GM23338 (cell line): ENCODE measurements around the gene NR0B2. TPM values are rescaled to one million over a fixed set of nuclear protein-coding genes. Genes with fewer than 3 reads are reported as not detected.

Source experiments
- ATAC-seq: fragments of 200-7000 bp; cut with Tn5 transposase; 3 replicates; pipeline ENCODE4 v1.9.1; 2020
- DNase-seq: peaks from one replicate; pipeline ENCODE4 v3.0.0-alpha.2; 2015; ENCODE audit warnings: low spot score
- H2AFZ ChIP-seq: fragments of 200-600 bp; sonication (generic); 2 replicates; pipeline ENCODE4 v1.8.0; 2016; ENCODE audit warnings: antibody characterized with exemption, mild to moderate bottlenecking, moderate library complexity
- H3F3A ChIP-seq: fragments of 200-600 bp; sonication (generic); replicated peaks from 2 replicates; pipeline ENCODE4 v1.8.0; 2017; ENCODE audit warnings: antibody characterized with exemption, mixed run types, low read depth
- H3K27ac ChIP-seq: fragments of 200-600 bp; sonication (generic); 2 replicates; pipeline ENCODE4 v1.6.1; 2016; ENCODE audit warnings: low read depth
- H3K27me3 ChIP-seq: fragments of 200-600 bp; sonication (generic); 2 replicates; pipeline ENCODE4 v1.8.0; 2016; ENCODE audit warnings: mild to moderate bottlenecking, mixed run types, moderate library complexity; ENCODE audit not compliant: insufficient read depth
- H3K36me3 ChIP-seq: fragments of 200-600 bp; sonication (generic); 2 replicates; pipeline ENCODE4 v1.8.0; 2016; ENCODE audit warnings: mild to moderate bottlenecking; ENCODE audit not compliant: insufficient read depth
- H3K4me1 ChIP-seq: fragments of 200-600 bp; sonication (generic); 2 replicates; pipeline ENCODE4 v1.8.0; 2016; ENCODE audit warnings: mild to moderate bottlenecking, moderate library complexity; ENCODE audit not compliant: insufficient read depth
- H3K4me2 ChIP-seq: fragments of 200-600 bp; sonication (generic); 2 replicates; pipeline ENCODE4 v1.7.1; 2017; ENCODE audit warnings: mixed run types
- H3K4me3 ChIP-seq: fragments of 200-600 bp; sonication (generic); 2 replicates; pipeline ENCODE4 v1.6.1; 2016; ENCODE audit warnings: mixed run types
- H3K79me2 ChIP-seq: fragments of 200-600 bp; sonication (generic); replicated peaks from 2 replicates; pipeline ENCODE4 v1.8.0; 2017; ENCODE audit warnings: mild to moderate bottlenecking; ENCODE audit not compliant: insufficient read depth
- H3K9me2 ChIP-seq: fragments of 200-600 bp; sonication (generic); 2 replicates; pipeline ENCODE4 v1.8.0; 2017; ENCODE audit not compliant: insufficient read depth
- H4K20me1 ChIP-seq: fragments of 200-600 bp; sonication (generic); replicated peaks from 2 replicates; pipeline ENCODE4 v1.8.0; 2017; ENCODE audit warnings: mild to moderate bottlenecking; ENCODE audit not compliant: insufficient read depth
- H3K27ac Mint-ChIP-seq: 2 replicates; pipeline ENCODE4 v1.8.0; 2020; ENCODE audit warnings: inconsistent platforms, mild to moderate bottlenecking, moderate library complexity, mixed read lengths
- H3K27me3 Mint-ChIP-seq: 3 replicates; pipeline ENCODE4 v1.8.0; 2022; ENCODE audit warnings: low read depth, mild to moderate bottlenecking, moderate library complexity, mixed read lengths, inconsistent platforms; ENCODE audit not compliant: insufficient read depth, poor library complexity
- H3K36me3 Mint-ChIP-seq: 3 replicates; pipeline ENCODE4 v1.8.0; 2021; ENCODE audit warnings: low read depth, mild to moderate bottlenecking, inconsistent platforms, moderate library complexity, mixed read lengths
- H3K4me1 Mint-ChIP-seq: 3 replicates; pipeline ENCODE4 v1.8.0; 2020; ENCODE audit warnings: mild to moderate bottlenecking, inconsistent platforms, mixed read lengths
- H3K4me3 Mint-ChIP-seq: 3 replicates; pipeline ENCODE4 v1.8.0; 2021; ENCODE audit warnings: moderate library complexity, mild to moderate bottlenecking, inconsistent platforms, mixed read lengths
- H3K9me3 Mint-ChIP-seq: 3 replicates; pipeline ENCODE4 v1.8.0; 2020; ENCODE audit warnings: moderate library complexity, mild to moderate bottlenecking, inconsistent platforms, mixed read lengths
- CREB1 ChIP-seq: fragments of 250-450 bp; sonication (Bioruptor Pico); IDR thresholded peaks from 2 replicates; pipeline ENCODE4 v1.5.0; 2020; ENCODE audit warnings: low read depth, mild to moderate bottlenecking, moderate library complexity
- CTCF ChIP-seq, 2 experiments: fragments of 200-600 bp in 1 of 2; sonication (generic) in 1 of 2; conservative IDR thresholded peaks; 2 replicates each; pipeline versions ENCODE4 v1.5.1 to v1.6.1; 2016 to 2017; ENCODE audit warnings: antibody characterized with exemption in 2 of 2, low read depth in 2 of 2, mild to moderate bottlenecking in 2 of 2, moderate library complexity in 1 of 2
- ETS1 ChIP-seq: IDR thresholded peaks from 2 replicates; pipeline ENCODE4 v1.6.1; 2016; ENCODE audit warnings: antibody characterized with exemption
- EZH2 ChIP-seq: fragments of 200-600 bp; sonication (generic); IDR thresholded peaks from one replicate; pipeline ENCODE4 v1.8.0; 2017; ENCODE audit warnings: antibody characterized with exemption, mild to moderate bottlenecking, low read depth; ENCODE audit not compliant: unreplicated experiment
- EZH2phosphoT487 ChIP-seq: fragments of 200-600 bp; sonication (generic); IDR thresholded peaks from one replicate; pipeline ENCODE4 v1.8.1; 2018; ENCODE audit warnings: antibody characterized with exemption; ENCODE audit not compliant: unreplicated experiment
- JUNB ChIP-seq: IDR thresholded peaks from one replicate; pipeline ENCODE4 v1.6.1; 2016; ENCODE audit warnings: antibody characterized with exemption; ENCODE audit not compliant: unreplicated experiment
- NANOG ChIP-seq: IDR thresholded peaks from 2 replicates; pipeline ENCODE4 v1.6.1; 2016; ENCODE audit warnings: antibody characterized with exemption, borderline replicate concordance
- POLR2AphosphoS5 ChIP-seq: IDR thresholded peaks from 2 replicates; pipeline ENCODE4 v1.6.1; 2016; ENCODE audit warnings: antibody characterized with exemption, low read depth
- REST ChIP-seq: IDR thresholded peaks from one replicate; pipeline ENCODE4 v1.6.1; 2018; ENCODE audit warnings: antibody characterized with exemption; ENCODE audit not compliant: unreplicated experiment
- STAT1 ChIP-seq: IDR thresholded peaks from one replicate; pipeline ENCODE4 v1.6.1; 2016; ENCODE audit warnings: antibody characterized with exemption; ENCODE audit not compliant: unreplicated experiment
- ZNF331 ChIP-seq: fragments of 250-450 bp; sonication (Bioruptor Pico); IDR thresholded peaks from 2 replicates; pipeline ENCODE4 v1.5.0; 2020; ENCODE audit warnings: low read depth, mild to moderate bottlenecking, moderate library complexity
- long read RNA-seq: library from polyadenylated mRNA; unstranded; transcript quantifications from one replicate; pipeline ENCODE4 v2.0.0, GENCODE V29; 2020; ENCODE audit not compliant: unreplicated experiment
- polyA plus RNA-seq: library from polyadenylated mRNA; unstranded; fragments of >200 nt; fragmentation: Nextera tagmentation; extraction: Ambion mirVana; gene quantifications from 2 replicates; pipeline ENCODE4 v1.2.1, GENCODE V29; 2016
- total RNA-seq: library from RNA; depleted of rRNA; stranded (reverse); fragments of >200 nt; shearing (Covaris generic); gene quantifications from 2 replicates; pipeline ENCODE4 v1.2.3, GENCODE V29; 2014; rRNA removed

NR0B2 gene, protein sequence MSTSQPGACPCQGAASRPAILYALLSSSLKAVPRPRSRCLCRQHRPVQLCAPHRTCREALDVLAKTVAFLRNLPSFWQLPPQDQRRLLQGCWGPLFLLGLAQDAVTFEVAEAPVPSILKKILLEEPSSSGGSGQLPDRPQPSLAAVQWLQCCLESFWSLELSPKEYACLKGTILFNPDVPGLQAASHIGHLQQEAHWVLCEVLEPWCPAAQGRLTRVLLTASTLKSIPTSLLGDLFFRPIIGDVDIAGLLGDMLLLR
- total RNA-seq (not detected in 2 replicates), polyA plus RNA-seq (0.18 TPM in 1 of 2 replicates, not detected in the other)
- long read RNA-seq = 0 reads

- no peak for DNase-seq
- Histone ChIP-seq H3K4me1 (no peaks in the 10 kb centered on the region), H3K27ac (no peak within 1 kb of the TSS), H3F3A (no peaks in the 10 kb centered on the region), H3K36me3 (no peaks in the 10 kb centered on the region), H3K4me2 (no peak within 1 kb of the TSS), H3K9me2 (no peaks in the 10 kb centered on the region), H3K4me3 (no peak within 1 kb of the TSS), H3K27me3 (no peaks in the 10 kb centered on the region), H4K20me1 (no peaks in the 10 kb centered on the region; the same call in 1 of the 2 replicates), H2AFZ (no peak within 1 kb of the TSS), H3K79me2 (no peaks in the 10 kb centered on the region)
- H3K36me3 Mint-ChIP-seq = no peaks in the 10 kb centered on the region
- no peak for TF ChIP-seq STAT1
- TF ChIP-seq REST = no peak
- TF ChIP-seq JUNB = no peak
- no peak for TF ChIP-seq CREB1 (CRISPR knock-in tag)
- TF ChIP-seq NANOG = no peak
- no peak for TF ChIP-seq EZH2phosphoT487
- H3K4me1 Mint-ChIP-seq = no peaks in the 10 kb centered on the region
- peaks cover 12% of the 10 kb centered on the region for H3K27me3 Mint-ChIP-seq
- H3K4me3 Mint-ChIP-seq = no peak within 1 kb of the TSS
- no peak within 1 kb of the TSS for H3K27ac Mint-ChIP-seq
- peak; percentile 48; the same call in 2 of the 3 replicates for ATAC-seq
- no peaks in the 10 kb centered on the region for H3K9me3 Mint-ChIP-seq
These were observed at the start of gene NR0B2 for GRCh38 chr1:26913754-26914619. Gene NR0B2 (minus strand): TSS chr1:26913975. CDS start chr1:26913940, 35 bp downstream.

GRCh38 chr1:26961826-26962225, 48.1 kb upstream of the NR0B2 start:
- Histone ChIP-seq H3K4me3 (no peak overlapping the region), H3K36me3 (no peaks in the 10 kb centered on the region; the same call in 1 of the 2 replicates), H3F3A (peaks cover 6% of the 10 kb centered on the region; the same call in 1 of the 2 replicates), H3K4me2 (no peak overlapping the region), H3K9me2 (no peaks in the 10 kb centered on the region), H3K27ac (no peak overlapping the region), H3K4me1 (peaks cover 25% of the 10 kb centered on the region; the same call in 1 of the 2 replicates), H3K79me2 (peaks cover 10% of the 10 kb centered on the region), H2AFZ (no peak overlapping the region), H4K20me1 (0 out of 2 replicates have a peak, but pooled peaks cover 4% of the 10 kb centered on the region), H3K27me3 (no peaks in the 10 kb centered on the region)
- H3K9me3 Mint-ChIP-seq = 0 out of 3 replicates have a peak, but pooled peaks cover 2% of the 10 kb centered on the region
- TF ChIP-seq POLR2AphosphoS5 (no peak), ZNF331 (no peak), NANOG (no peak), CREB1 (CRISPR knock-in tag) (no peak), REST (no peak), CTCF (conservative IDR thresholded peaks at IDR 0.05; ENCODE audit: low read depth in 2 of 2) (no peak), ETS1 (no peak), EZH2 (no peak), JUNB (no peak)
- H3K4me3 Mint-ChIP-seq = 0 out of 3 replicates have a peak overlapping the region, but pooled peaks have one; percentile 25
- peaks cover 14% of the 10 kb centered on the region for H3K27me3 Mint-ChIP-seq
- no peak overlapping the region for H3K27ac Mint-ChIP-seq
- peaks cover 5% of the 10 kb centered on the region for H3K36me3 Mint-ChIP-seq
- H3K4me1 Mint-ChIP-seq = peaks cover 11% of the 10 kb centered on the region
- ATAC-seq = no peak
- no peak for DNase-seq
